Prostate gland (tissue), 2 donors: ENCODE measurements around the gene TARS1. TPM values are rescaled to one million over a fixed set of nuclear protein-coding genes. Genes with fewer than 3 reads are reported as not detected.

Source experiments
- DNase-seq: peaks from one replicate; pipeline ENCODE4 v3.0.0-alpha.2; 2019; ENCODE audit warnings: low spot score
- H3K27ac ChIP-seq, 2 donors: fragments of 200-600 bp; sonication (generic); 2 replicates each; pipeline ENCODE4 v1.5.1; 2017 to 2019
- H3K27me3 ChIP-seq: fragments of 200-600 bp; sonication (generic); replicated peaks from 2 replicates; pipeline ENCODE4 v1.5.1; 2019; ENCODE audit not compliant: insufficient read depth
- H3K36me3 ChIP-seq, 2 donors: fragments of 200-600 bp; sonication (generic); 1 replicate in 1 of 2; 2 replicates in 1 of 2; pipeline versions ENCODE4 v1.5.1 to v1.8.1; 2017 to 2019
- H3K4me1 ChIP-seq: fragments of 200-600 bp; sonication (generic); replicated peaks from 2 replicates; pipeline ENCODE4 v1.5.1; 2019
- H3K4me3 ChIP-seq, 2 donors: fragments of 200-600 bp; sonication (generic); 2 replicates each; pipeline ENCODE4 v1.5.1; 2017 to 2019
- H3K9me3 ChIP-seq: fragments of 200-600 bp; sonication (generic); 2 replicates; pipeline ENCODE4 v1.5.1; 2017
- CTCF ChIP-seq, 4 experiments: fragments of 200-600 bp in 2 of 4; fragments of 450-650 bp in 2 of 4; sonication (generic) in 2 of 4; IDR thresholded peaks; 1 replicate in 3 of 4; 2 replicates in 1 of 4; pipeline ENCODE4 v1.5.1; 2016 to 2019; ENCODE audit warnings: antibody characterized with exemption in 4 of 4, mild to moderate bottlenecking in 2 of 4, moderate library complexity in 2 of 4
- POLR2A ChIP-seq: fragments of 450-650 bp; IDR thresholded peaks from one replicate; pipeline ENCODE4 v1.6.1; 2016; ENCODE audit warnings: antibody characterized with exemption, mild to moderate bottlenecking
- POLR2AphosphoS5 ChIP-seq: sonication (generic); formaldehyde crosslinking; IDR thresholded peaks from one replicate; pipeline ENCODE4 v1.6.1; 2017; ENCODE audit warnings: antibody characterized with exemption
- WGBS: methylation state at CpG from one replicate; pipeline ENCODE4 v1.1.5; 2018; 5-methylcytosine and 5-hydroxymethylcytosine counted together
- intact Hi-C: fragments of 100-400 bp; cut with DNase I; formaldehyde crosslinking; loops from one replicate; pipeline ENCODE4 v1.14.2; 2022
- total RNA-seq, 2 donors: library from RNA; depleted of rRNA; stranded (reverse); fragments of >200 nt; gene quantifications; one replicate each; pipeline ENCODE4 v1.1.0, GENCODE V29; 2016

TARS1 gene
- total RNA-seq, 2 donors from 2014 or later: 27.4 to 65.9 TPM

- H3K4me1 ChIP-seq: no peaks in the 10 kb centered on the region
- no peaks in the 10 kb centered on the region for H3K36me3 ChIP-seq
- H3K27me3 ChIP-seq: no peaks in the 10 kb centered on the region
- H3K4me3 ChIP-seq: no peak overlapping the region
- DNase-seq: no peak
- intact Hi-C loops: loop anchor here (10.0 kb wide), 1 partner anchor 462 kb away; the partner anchor contains the start of gene RXFP3
- TF ChIP-seq CTCF (IDR thresholded peaks at IDR 0.05) (no peak), POLR2A (no peak), POLR2AphosphoS5 (no peak)
- H3K9me3 ChIP-seq: no peaks in the 10 kb centered on the region
- WGBS: 39% methylated on average over 2 of the region's 2 CpGs
- H3K27ac ChIP-seq: no peak overlapping the region
These were observed 32.1 kb downstream of the TARS1 start for GRCh38 chr5:33472805-33473409.

GRCh38 chr5:33474004-33474403 lies 33.2 kb downstream of the TARS1 start:
- Histone ChIP-seq H3K36me3 (no peaks in the 10 kb centered on the region), H3K27me3 (no peaks in the 10 kb centered on the region), H3K9me3 (no peaks in the 10 kb centered on the region), H3K27ac (no peak overlapping the region), H3K4me1 (no peaks in the 10 kb centered on the region), H3K4me3 (no peak overlapping the region)
- no peak for TF ChIP-seq CTCF (IDR thresholded peaks at IDR 0.05)
- no peak for TF ChIP-seq POLR2AphosphoS5
- TF ChIP-seq POLR2A: no peak
- intact Hi-C loops: loop anchor here (10.0 kb wide), 1 partner anchor 461 kb away; the partner anchor contains the start of gene RXFP3
- WGBS: 94% methylated on average over 2 of the region's 2 CpGs
- no peak for DNase-seq

- H3K27ac ChIP-seq: no peak overlapping the region
- H3K4me3 ChIP-seq: no peak overlapping the region
- intact Hi-C loops: loop anchor here (10.0 kb wide), 1 partner anchor 460 kb away; the partner anchor contains the start of gene RXFP3
- 98% methylated on average over 3 of the region's 3 CpGs for WGBS
- TF ChIP-seq POLR2AphosphoS5 (no peak), POLR2A (no peak), CTCF (IDR thresholded peaks at IDR 0.05) (no peak)
- H3K9me3 ChIP-seq: no peaks in the 10 kb centered on the region
- no peak for DNase-seq
- H3K27me3 ChIP-seq: no peaks in the 10 kb centered on the region
- H3K36me3 ChIP-seq: no peaks in the 10 kb centered on the region
- no peaks in the 10 kb centered on the region for H3K4me1 ChIP-seq
These were observed 34.2 kb downstream of the TARS1 start for GRCh38 chr5:33474931-33475499.

- no peaks in the 10 kb centered on the region for H3K9me3 ChIP-seq
- no peaks in the 10 kb centered on the region for H3K27me3 ChIP-seq
- H3K4me3 ChIP-seq: no peak overlapping the region
- intact Hi-C loops: loop anchor here (10.0 kb wide), 1 partner anchor 459 kb away; the partner anchor contains the start of gene RXFP3
- TF ChIP-seq POLR2AphosphoS5 (no peak), CTCF (IDR thresholded peaks at IDR 0.05) (no peak), POLR2A (no peak)
- no peak for DNase-seq
- no peaks in the 10 kb centered on the region for H3K4me1 ChIP-seq
- H3K27ac ChIP-seq: no peak overlapping the region
- H3K36me3 ChIP-seq: no peaks in the 10 kb centered on the region
- 97% methylated on average over 5 of the region's 5 CpGs for WGBS
These were observed 34.9 kb downstream of the TARS1 start for GRCh38 chr5:33475706-33476105.

GRCh38 chr5:33476992-33477391 lies 36.2 kb downstream of the TARS1 start:
- Histone ChIP-seq H3K36me3 (no peaks in the 10 kb centered on the region), H3K27me3 (no peaks in the 10 kb centered on the region), H3K4me1 (no peaks in the 10 kb centered on the region), H3K27ac (no peak overlapping the region), H3K4me3 (no peak overlapping the region), H3K9me3 (no peaks in the 10 kb centered on the region)
- intact Hi-C loops: loop anchor here (10.0 kb wide), 1 partner anchor 458 kb away; the partner anchor contains the start of gene RXFP3
- WGBS: 94% methylated on average over 3 of the region's 3 CpGs
- no peak for TF ChIP-seq POLR2AphosphoS5
- no peak for TF ChIP-seq POLR2A
- no peak for TF ChIP-seq CTCF (IDR thresholded peaks at IDR 0.05)
- DNase-seq: no peak
